GM23338 (cell line): Measurements from ENCODE around the gene PEX10. TPM values are rescaled to one million over a fixed set of nuclear protein-coding genes. Genes with fewer than 3 reads are reported as not detected.

Source experiments
- ATAC-seq: fragments of 200-7000 bp; cut with Tn5 transposase; 3 replicates; pipeline ENCODE4 v1.9.1; 2020
- DNase-seq: peaks from one replicate; pipeline ENCODE4 v3.0.0-alpha.2; 2015; ENCODE audit warnings: low spot score
- H2AFZ ChIP-seq: fragments of 200-600 bp; sonication (generic); 2 replicates; pipeline ENCODE4 v1.8.0; 2016; ENCODE audit warnings: antibody characterized with exemption, mild to moderate bottlenecking, moderate library complexity
- H3F3A ChIP-seq: fragments of 200-600 bp; sonication (generic); replicated peaks from 2 replicates; pipeline ENCODE4 v1.8.0; 2017; ENCODE audit warnings: antibody characterized with exemption, mixed run types, low read depth
- H3K27ac ChIP-seq: fragments of 200-600 bp; sonication (generic); 2 replicates; pipeline ENCODE4 v1.6.1; 2016; ENCODE audit warnings: low read depth
- H3K27me3 ChIP-seq: fragments of 200-600 bp; sonication (generic); 2 replicates; pipeline ENCODE4 v1.8.0; 2016; ENCODE audit warnings: mild to moderate bottlenecking, mixed run types, moderate library complexity; ENCODE audit not compliant: insufficient read depth
- H3K36me3 ChIP-seq: fragments of 200-600 bp; sonication (generic); 2 replicates; pipeline ENCODE4 v1.8.0; 2016; ENCODE audit warnings: mild to moderate bottlenecking; ENCODE audit not compliant: insufficient read depth
- H3K4me1 ChIP-seq: fragments of 200-600 bp; sonication (generic); 2 replicates; pipeline ENCODE4 v1.8.0; 2016; ENCODE audit warnings: mild to moderate bottlenecking, moderate library complexity; ENCODE audit not compliant: insufficient read depth
- H3K4me2 ChIP-seq: fragments of 200-600 bp; sonication (generic); 2 replicates; pipeline ENCODE4 v1.7.1; 2017; ENCODE audit warnings: mixed run types
- H3K4me3 ChIP-seq: fragments of 200-600 bp; sonication (generic); 2 replicates; pipeline ENCODE4 v1.6.1; 2016; ENCODE audit warnings: mixed run types
- H3K79me2 ChIP-seq: fragments of 200-600 bp; sonication (generic); replicated peaks from 2 replicates; pipeline ENCODE4 v1.8.0; 2017; ENCODE audit warnings: mild to moderate bottlenecking; ENCODE audit not compliant: insufficient read depth
- H3K9me2 ChIP-seq: fragments of 200-600 bp; sonication (generic); 2 replicates; pipeline ENCODE4 v1.8.0; 2017; ENCODE audit not compliant: insufficient read depth
- H4K20me1 ChIP-seq: fragments of 200-600 bp; sonication (generic); replicated peaks from 2 replicates; pipeline ENCODE4 v1.8.0; 2017; ENCODE audit warnings: mild to moderate bottlenecking; ENCODE audit not compliant: insufficient read depth
- H3K27ac Mint-ChIP-seq: 2 replicates; pipeline ENCODE4 v1.8.0; 2020; ENCODE audit warnings: inconsistent platforms, mild to moderate bottlenecking, moderate library complexity, mixed read lengths
- H3K27me3 Mint-ChIP-seq: 3 replicates; pipeline ENCODE4 v1.8.0; 2022; ENCODE audit warnings: low read depth, mild to moderate bottlenecking, moderate library complexity, mixed read lengths, inconsistent platforms; ENCODE audit not compliant: insufficient read depth, poor library complexity
- H3K36me3 Mint-ChIP-seq: 3 replicates; pipeline ENCODE4 v1.8.0; 2021; ENCODE audit warnings: low read depth, mild to moderate bottlenecking, inconsistent platforms, moderate library complexity, mixed read lengths
- H3K4me1 Mint-ChIP-seq: 3 replicates; pipeline ENCODE4 v1.8.0; 2020; ENCODE audit warnings: mild to moderate bottlenecking, inconsistent platforms, mixed read lengths
- H3K4me3 Mint-ChIP-seq: 3 replicates; pipeline ENCODE4 v1.8.0; 2021; ENCODE audit warnings: moderate library complexity, mild to moderate bottlenecking, inconsistent platforms, mixed read lengths
- H3K9me3 Mint-ChIP-seq: 3 replicates; pipeline ENCODE4 v1.8.0; 2020; ENCODE audit warnings: moderate library complexity, mild to moderate bottlenecking, inconsistent platforms, mixed read lengths
- EZH2 ChIP-seq: fragments of 200-600 bp; sonication (generic); IDR thresholded peaks from one replicate; pipeline ENCODE4 v1.8.0; 2017; ENCODE audit warnings: antibody characterized with exemption, mild to moderate bottlenecking, low read depth; ENCODE audit not compliant: unreplicated experiment
- EZH2phosphoT487 ChIP-seq: fragments of 200-600 bp; sonication (generic); IDR thresholded peaks from one replicate; pipeline ENCODE4 v1.8.1; 2018; ENCODE audit warnings: antibody characterized with exemption; ENCODE audit not compliant: unreplicated experiment
- NANOG ChIP-seq: IDR thresholded peaks from 2 replicates; pipeline ENCODE4 v1.6.1; 2016; ENCODE audit warnings: antibody characterized with exemption, borderline replicate concordance
- POLR2AphosphoS5 ChIP-seq: IDR thresholded peaks from 2 replicates; pipeline ENCODE4 v1.6.1; 2016; ENCODE audit warnings: antibody characterized with exemption, low read depth
- STAT1 ChIP-seq: IDR thresholded peaks from one replicate; pipeline ENCODE4 v1.6.1; 2016; ENCODE audit warnings: antibody characterized with exemption; ENCODE audit not compliant: unreplicated experiment
- ZNF114 ChIP-seq: fragments of 250-450 bp; sonication (Bioruptor Pico); IDR thresholded peaks from 2 replicates; pipeline ENCODE4 v1.5.0; 2020; ENCODE audit warnings: mild to moderate bottlenecking, moderate library complexity
- ZNF331 ChIP-seq: fragments of 250-450 bp; sonication (Bioruptor Pico); IDR thresholded peaks from 2 replicates; pipeline ENCODE4 v1.5.0; 2020; ENCODE audit warnings: low read depth, mild to moderate bottlenecking, moderate library complexity
- polyA plus RNA-seq: library from polyadenylated mRNA; unstranded; fragments of >200 nt; fragmentation: Nextera tagmentation; extraction: Ambion mirVana; gene quantifications from 2 replicates; pipeline ENCODE4 v1.2.1, GENCODE V29; 2016
- total RNA-seq: library from RNA; depleted of rRNA; stranded (reverse); fragments of >200 nt; shearing (Covaris generic); gene quantifications from 2 replicates; pipeline ENCODE4 v1.2.3, GENCODE V29; 2014
- TF ChIP-seq, protein P1 (sequence below): fragments of 250-450 bp; sonication (Bioruptor Pico); IDR thresholded peaks from 2 replicates; pipeline ENCODE4 v1.5.0; 2020; ENCODE audit warnings: mild to moderate bottlenecking, moderate library complexity
- TF ChIP-seq, protein P2 (sequence below): IDR thresholded peaks from 2 replicates; pipeline ENCODE4 v1.6.1; 2016; ENCODE audit warnings: antibody characterized with exemption
- TF ChIP-seq, protein P3 (sequence below): IDR thresholded peaks from one replicate; pipeline ENCODE4 v1.6.1; 2018; ENCODE audit warnings: antibody characterized with exemption; ENCODE audit not compliant: unreplicated experiment
- TF ChIP-seq, protein P4 (sequence below), 2 experiments: fragments of 200-600 bp in 1 of 2; sonication (generic) in 1 of 2; conservative IDR thresholded peaks; 2 replicates each; pipeline versions ENCODE4 v1.5.1 to v1.6.1; 2016 to 2017; ENCODE audit warnings: antibody characterized with exemption in 2 of 2, low read depth in 2 of 2, mild to moderate bottlenecking in 2 of 2, moderate library complexity in 1 of 2

PEX10 gene
- total and polyA plus RNA-seq, 2 experiments from 2014 or later = 15.0 to 53.9 TPM

DNA sequence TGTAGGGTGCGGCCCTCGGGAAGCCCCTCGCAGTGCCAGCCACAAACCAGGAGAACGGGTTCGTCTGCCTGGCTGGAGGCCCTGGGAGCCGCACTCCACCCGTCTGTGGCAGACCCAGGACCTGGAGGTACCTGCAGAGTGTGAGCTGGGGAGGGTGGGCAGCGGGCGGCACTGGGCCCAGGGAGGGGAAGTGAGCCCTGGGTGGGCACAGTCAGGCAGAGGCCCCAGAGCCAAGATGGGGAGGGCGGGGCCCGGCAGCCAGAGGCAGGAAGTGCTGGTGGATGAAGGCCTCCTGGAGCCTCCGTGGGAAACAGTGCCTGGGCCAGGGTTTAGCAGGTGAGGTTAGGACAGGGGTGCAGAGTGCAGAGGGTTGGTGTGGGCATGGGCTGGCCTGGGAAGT lies 4.0 kb upstream of the PEX10 start:
- DNase-seq = no peak
- no peaks in the 10 kb centered on the region for H3K36me3 Mint-ChIP-seq
- H3K9me2 ChIP-seq = no peaks in the 10 kb centered on the region
- no peak for ATAC-seq
- no peak overlapping the region for H3K4me3 Mint-ChIP-seq
- H3K4me1 Mint-ChIP-seq = peaks cover 16% of the 10 kb centered on the region
- peaks cover 15% of the 10 kb centered on the region for H3K27me3 Mint-ChIP-seq
- no peak overlapping the region for H2AFZ ChIP-seq
- no peak overlapping the region for H3K4me3 ChIP-seq
- H3K9me3 Mint-ChIP-seq = no peaks in the 10 kb centered on the region
- peaks cover 7% of the 10 kb centered on the region; the same call in 1 of the 2 replicates for H3K4me1 ChIP-seq
- H3K36me3 ChIP-seq = no peaks in the 10 kb centered on the region
- H3K4me2 ChIP-seq = no peak overlapping the region
- no peak overlapping the region for H3K27ac ChIP-seq
- TF ChIP-seq, protein P1, sequence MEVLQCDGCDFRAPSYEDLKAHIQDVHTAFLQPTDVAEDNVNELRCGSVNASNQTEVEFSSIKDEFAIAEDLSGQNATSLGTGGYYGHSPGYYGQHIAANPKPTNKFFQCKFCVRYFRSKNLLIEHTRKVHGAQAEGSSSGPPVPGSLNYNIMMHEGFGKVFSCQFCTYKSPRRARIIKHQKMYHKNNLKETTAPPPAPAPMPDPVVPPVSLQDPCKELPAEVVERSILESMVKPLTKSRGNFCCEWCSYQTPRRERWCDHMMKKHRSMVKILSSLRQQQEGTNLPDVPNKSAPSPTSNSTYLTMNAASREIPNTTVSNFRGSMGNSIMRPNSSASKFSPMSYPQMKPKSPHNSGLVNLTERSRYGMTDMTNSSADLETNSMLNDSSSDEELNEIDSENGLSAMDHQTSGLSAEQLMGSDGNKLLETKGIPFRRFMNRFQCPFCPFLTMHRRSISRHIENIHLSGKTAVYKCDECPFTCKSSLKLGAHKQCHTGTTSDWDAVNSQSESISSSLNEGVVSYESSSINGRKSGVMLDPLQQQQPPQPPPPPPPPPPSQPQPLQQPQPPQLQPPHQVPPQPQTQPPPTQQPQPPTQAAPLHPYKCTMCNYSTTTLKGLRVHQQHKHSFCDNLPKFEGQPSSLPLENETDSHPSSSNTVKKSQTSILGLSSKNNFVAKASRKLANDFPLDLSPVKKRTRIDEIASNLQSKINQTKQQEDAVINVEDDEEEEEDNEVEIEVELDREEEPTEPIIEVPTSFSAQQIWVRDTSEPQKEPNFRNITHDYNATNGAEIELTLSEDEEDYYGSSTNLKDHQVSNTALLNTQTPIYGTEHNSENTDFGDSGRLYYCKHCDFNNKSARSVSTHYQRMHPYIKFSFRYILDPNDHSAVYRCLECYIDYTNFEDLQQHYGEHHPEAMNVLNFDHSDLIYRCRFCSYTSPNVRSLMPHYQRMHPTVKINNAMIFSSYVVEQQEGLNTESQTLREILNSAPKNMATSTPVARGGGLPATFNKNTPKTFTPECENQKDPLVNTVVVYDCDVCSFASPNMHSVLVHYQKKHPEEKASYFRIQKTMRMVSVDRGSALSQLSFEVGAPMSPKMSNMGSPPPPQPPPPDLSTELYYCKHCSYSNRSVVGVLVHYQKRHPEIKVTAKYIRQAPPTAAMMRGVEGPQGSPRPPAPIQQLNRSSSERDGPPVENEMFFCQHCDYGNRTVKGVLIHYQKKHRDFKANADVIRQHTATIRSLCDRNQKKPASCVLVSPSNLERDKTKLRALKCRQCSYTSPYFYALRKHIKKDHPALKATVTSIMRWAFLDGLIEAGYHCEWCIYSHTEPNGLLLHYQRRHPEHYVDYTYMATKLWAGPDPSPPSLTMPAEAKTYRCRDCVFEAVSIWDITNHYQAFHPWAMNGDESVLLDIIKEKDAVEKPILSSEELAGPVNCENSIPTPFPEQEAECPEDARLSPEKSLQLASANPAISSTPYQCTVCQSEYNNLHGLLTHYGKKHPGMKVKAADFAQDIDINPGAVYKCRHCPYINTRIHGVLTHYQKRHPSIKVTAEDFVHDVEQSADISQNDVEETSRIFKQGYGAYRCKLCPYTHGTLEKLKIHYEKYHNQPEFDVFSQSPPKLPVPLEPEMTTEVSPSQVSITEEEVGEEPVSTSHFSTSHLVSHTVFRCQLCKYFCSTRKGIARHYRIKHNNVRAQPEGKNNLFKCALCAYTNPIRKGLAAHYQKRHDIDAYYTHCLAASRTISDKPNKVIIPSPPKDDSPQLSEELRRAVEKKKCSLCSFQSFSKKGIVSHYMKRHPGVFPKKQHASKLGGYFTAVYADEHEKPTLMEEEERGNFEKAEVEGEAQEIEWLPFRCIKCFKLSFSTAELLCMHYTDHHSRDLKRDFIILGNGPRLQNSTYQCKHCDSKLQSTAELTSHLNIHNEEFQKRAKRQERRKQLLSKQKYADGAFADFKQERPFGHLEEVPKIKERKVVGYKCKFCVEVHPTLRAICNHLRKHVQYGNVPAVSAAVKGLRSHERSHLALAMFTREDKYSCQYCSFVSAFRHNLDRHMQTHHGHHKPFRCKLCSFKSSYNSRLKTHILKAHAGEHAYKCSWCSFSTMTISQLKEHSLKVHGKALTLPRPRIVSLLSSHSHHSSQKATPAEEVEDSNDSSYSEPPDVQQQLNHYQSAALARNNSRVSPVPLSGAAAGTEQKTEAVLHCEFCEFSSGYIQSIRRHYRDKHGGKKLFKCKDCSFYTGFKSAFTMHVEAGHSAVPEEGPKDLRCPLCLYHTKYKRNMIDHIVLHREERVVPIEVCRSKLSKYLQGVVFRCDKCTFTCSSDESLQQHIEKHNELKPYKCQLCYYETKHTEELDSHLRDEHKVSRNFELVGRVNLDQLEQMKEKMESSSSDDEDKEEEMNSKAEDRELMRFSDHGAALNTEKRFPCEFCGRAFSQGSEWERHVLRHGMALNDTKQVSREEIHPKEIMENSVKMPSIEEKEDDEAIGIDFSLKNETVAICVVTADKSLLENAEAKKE (CRISPR knock-in tag) = no peak
- TF ChIP-seq, protein P2, sequence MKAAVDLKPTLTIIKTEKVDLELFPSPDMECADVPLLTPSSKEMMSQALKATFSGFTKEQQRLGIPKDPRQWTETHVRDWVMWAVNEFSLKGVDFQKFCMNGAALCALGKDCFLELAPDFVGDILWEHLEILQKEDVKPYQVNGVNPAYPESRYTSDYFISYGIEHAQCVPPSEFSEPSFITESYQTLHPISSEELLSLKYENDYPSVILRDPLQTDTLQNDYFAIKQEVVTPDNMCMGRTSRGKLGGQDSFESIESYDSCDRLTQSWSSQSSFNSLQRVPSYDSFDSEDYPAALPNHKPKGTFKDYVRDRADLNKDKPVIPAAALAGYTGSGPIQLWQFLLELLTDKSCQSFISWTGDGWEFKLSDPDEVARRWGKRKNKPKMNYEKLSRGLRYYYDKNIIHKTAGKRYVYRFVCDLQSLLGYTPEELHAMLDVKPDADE = no peak
- no peak for TF ChIP-seq ZNF331 (CRISPR knock-in tag)
- TF ChIP-seq, protein P3, sequence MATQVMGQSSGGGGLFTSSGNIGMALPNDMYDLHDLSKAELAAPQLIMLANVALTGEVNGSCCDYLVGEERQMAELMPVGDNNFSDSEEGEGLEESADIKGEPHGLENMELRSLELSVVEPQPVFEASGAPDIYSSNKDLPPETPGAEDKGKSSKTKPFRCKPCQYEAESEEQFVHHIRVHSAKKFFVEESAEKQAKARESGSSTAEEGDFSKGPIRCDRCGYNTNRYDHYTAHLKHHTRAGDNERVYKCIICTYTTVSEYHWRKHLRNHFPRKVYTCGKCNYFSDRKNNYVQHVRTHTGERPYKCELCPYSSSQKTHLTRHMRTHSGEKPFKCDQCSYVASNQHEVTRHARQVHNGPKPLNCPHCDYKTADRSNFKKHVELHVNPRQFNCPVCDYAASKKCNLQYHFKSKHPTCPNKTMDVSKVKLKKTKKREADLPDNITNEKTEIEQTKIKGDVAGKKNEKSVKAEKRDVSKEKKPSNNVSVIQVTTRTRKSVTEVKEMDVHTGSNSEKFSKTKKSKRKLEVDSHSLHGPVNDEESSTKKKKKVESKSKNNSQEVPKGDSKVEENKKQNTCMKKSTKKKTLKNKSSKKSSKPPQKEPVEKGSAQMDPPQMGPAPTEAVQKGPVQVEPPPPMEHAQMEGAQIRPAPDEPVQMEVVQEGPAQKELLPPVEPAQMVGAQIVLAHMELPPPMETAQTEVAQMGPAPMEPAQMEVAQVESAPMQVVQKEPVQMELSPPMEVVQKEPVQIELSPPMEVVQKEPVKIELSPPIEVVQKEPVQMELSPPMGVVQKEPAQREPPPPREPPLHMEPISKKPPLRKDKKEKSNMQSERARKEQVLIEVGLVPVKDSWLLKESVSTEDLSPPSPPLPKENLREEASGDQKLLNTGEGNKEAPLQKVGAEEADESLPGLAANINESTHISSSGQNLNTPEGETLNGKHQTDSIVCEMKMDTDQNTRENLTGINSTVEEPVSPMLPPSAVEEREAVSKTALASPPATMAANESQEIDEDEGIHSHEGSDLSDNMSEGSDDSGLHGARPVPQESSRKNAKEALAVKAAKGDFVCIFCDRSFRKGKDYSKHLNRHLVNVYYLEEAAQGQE = no peak
- no peak for TF ChIP-seq STAT1
- TF ChIP-seq EZH2phosphoT487 = no peak
- TF ChIP-seq EZH2 = no peak
- no peak for TF ChIP-seq NANOG
- TF ChIP-seq POLR2AphosphoS5 = no peak
- TF ChIP-seq, protein P4, sequence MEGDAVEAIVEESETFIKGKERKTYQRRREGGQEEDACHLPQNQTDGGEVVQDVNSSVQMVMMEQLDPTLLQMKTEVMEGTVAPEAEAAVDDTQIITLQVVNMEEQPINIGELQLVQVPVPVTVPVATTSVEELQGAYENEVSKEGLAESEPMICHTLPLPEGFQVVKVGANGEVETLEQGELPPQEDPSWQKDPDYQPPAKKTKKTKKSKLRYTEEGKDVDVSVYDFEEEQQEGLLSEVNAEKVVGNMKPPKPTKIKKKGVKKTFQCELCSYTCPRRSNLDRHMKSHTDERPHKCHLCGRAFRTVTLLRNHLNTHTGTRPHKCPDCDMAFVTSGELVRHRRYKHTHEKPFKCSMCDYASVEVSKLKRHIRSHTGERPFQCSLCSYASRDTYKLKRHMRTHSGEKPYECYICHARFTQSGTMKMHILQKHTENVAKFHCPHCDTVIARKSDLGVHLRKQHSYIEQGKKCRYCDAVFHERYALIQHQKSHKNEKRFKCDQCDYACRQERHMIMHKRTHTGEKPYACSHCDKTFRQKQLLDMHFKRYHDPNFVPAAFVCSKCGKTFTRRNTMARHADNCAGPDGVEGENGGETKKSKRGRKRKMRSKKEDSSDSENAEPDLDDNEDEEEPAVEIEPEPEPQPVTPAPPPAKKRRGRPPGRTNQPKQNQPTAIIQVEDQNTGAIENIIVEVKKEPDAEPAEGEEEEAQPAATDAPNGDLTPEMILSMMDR (conservative IDR thresholded peaks at IDR 0.05; ENCODE audit: low read depth in 2 of 2) = no peak
- no peak for TF ChIP-seq ZNF114 (CRISPR knock-in tag)
- no peaks in the 10 kb centered on the region for H3K27me3 ChIP-seq
- 0 out of 2 replicates have a peak overlapping the region, but pooled peaks have one; percentile 52 for H3K27ac Mint-ChIP-seq
- no peaks in the 10 kb centered on the region for H4K20me1 ChIP-seq
- peaks cover 4% of the 10 kb centered on the region; the same call in 1 of the 2 replicates for H3F3A ChIP-seq
- H3K79me2 ChIP-seq = no peaks in the 10 kb centered on the region
